GM19025 (cell line): ENCODE data around the gene NPR3.
A peak's percentile ranks its signal among the peaks of the same experiment; 100 is the strongest.

Source experiments
- ATAC-seq: cut with Tn5 transposase; IDR thresholded peaks from one replicate; pipeline ENCODE4 v1.9.1; 2021; ENCODE audit warnings: mild to moderate bottlenecking, low read depth, moderate library complexity; ENCODE audit not compliant: unreplicated experiment

NPR3 gene

GRCh38 chr5:32754284-32754683 lies 43.2 kb downstream of the NPR3 start:
- no peak for ATAC-seq

- ATAC-seq, result no peak
Measured at GRCh38 chr5:32760091-32760509, 49.0 kb downstream of the NPR3 start.

GRCh38 chr5:32765266-32765665 lies 54.1 kb downstream of the NPR3 start:
- ATAC-seq, result no peak

- ATAC-seq, result no peak
Measured at GRCh38 chr5:32767948-32768467, 56.9 kb downstream of the NPR3 start.

- no peak for ATAC-seq
Measured at GRCh38 chr5:32769711-32770110, 58.6 kb downstream of the NPR3 start.

GRCh38 chr5:32770444-32770843 lies 59.3 kb downstream of the NPR3 start:
- no peak for ATAC-seq

- ATAC-seq, result no peak
Measured at GRCh38 chr5:32771037-32771436, 59.9 kb downstream of the NPR3 start.

- ATAC-seq, result no peak
Measured at GRCh38 chr5:32773944-32774343, 62.8 kb downstream of the NPR3 start.

GRCh38 chr5:32776200-32776599 lies 65.1 kb downstream of the NPR3 start:
- no peak for ATAC-seq

- peak; percentile 63 for ATAC-seq
Measured at GRCh38 chr5:32777222-32777621, 66.1 kb downstream of the NPR3 start.

- ATAC-seq, result no peak
Measured at GRCh38 chr5:32777733-32778132, 66.6 kb downstream of the NPR3 start.

GRCh38 chr5:32778403-32778802 lies 67.3 kb downstream of the NPR3 start:
- ATAC-seq, result no peak

- ATAC-seq, result no peak
Measured at GRCh38 chr5:32779754-32780415, 68.8 kb downstream of the NPR3 start.

- ATAC-seq, result no peak
Measured at GRCh38 chr5:32780508-32780919, 69.4 kb downstream of the NPR3 start.

GRCh38 chr5:32783661-32784060 lies 72.5 kb downstream of the NPR3 start:
- no peak for ATAC-seq

GRCh38 chr5:32785611-32786254 lies 74.6 kb downstream of the NPR3 start:
- ATAC-seq, result peak; percentile 55

- ATAC-seq, result no peak
Measured at GRCh38 chr5:32786311-32786710, 75.2 kb downstream of the NPR3 start.

- ATAC-seq, result no peak
Measured at GRCh38 chr5:32790411-32790951, 79.4 kb downstream of the NPR3 start.

- ATAC-seq, result no peak
Measured at GRCh38 chr5:32791536-32792243, 80.6 kb downstream of the NPR3 start.

GRCh38 chr5:32794086-32794485 lies 83.0 kb downstream of the NPR3 start:
- no peak for ATAC-seq

GRCh38 chr5:32802764-32803163 lies 91.6 kb downstream of the NPR3 start:
- no peak for ATAC-seq
